GM23338 (cell line): ENCODE data around the gene AEN. TPM values are rescaled to one million over a fixed set of nuclear protein-coding genes. Genes with fewer than 3 reads are reported as not detected.

Experiments used
- ATAC-seq: fragments of 200-7000 bp; cut with Tn5 transposase; 3 replicates; pipeline ENCODE4 v1.9.1; 2020
- DNase-seq: peaks from one replicate; pipeline ENCODE4 v3.0.0-alpha.2; 2015; ENCODE audit warnings: low spot score
- H2AFZ ChIP-seq: fragments of 200-600 bp; sonication (generic); 2 replicates; pipeline ENCODE4 v1.8.0; 2016; ENCODE audit warnings: antibody characterized with exemption, mild to moderate bottlenecking, moderate library complexity
- H3F3A ChIP-seq: fragments of 200-600 bp; sonication (generic); replicated peaks from 2 replicates; pipeline ENCODE4 v1.8.0; 2017; ENCODE audit warnings: antibody characterized with exemption, mixed run types, low read depth
- H3K27ac ChIP-seq: fragments of 200-600 bp; sonication (generic); 2 replicates; pipeline ENCODE4 v1.6.1; 2016; ENCODE audit warnings: low read depth
- H3K27me3 ChIP-seq: fragments of 200-600 bp; sonication (generic); 2 replicates; pipeline ENCODE4 v1.8.0; 2016; ENCODE audit warnings: mild to moderate bottlenecking, mixed run types, moderate library complexity; ENCODE audit not compliant: insufficient read depth
- H3K36me3 ChIP-seq: fragments of 200-600 bp; sonication (generic); 2 replicates; pipeline ENCODE4 v1.8.0; 2016; ENCODE audit warnings: mild to moderate bottlenecking; ENCODE audit not compliant: insufficient read depth
- H3K4me1 ChIP-seq: fragments of 200-600 bp; sonication (generic); 2 replicates; pipeline ENCODE4 v1.8.0; 2016; ENCODE audit warnings: mild to moderate bottlenecking, moderate library complexity; ENCODE audit not compliant: insufficient read depth
- H3K4me2 ChIP-seq: fragments of 200-600 bp; sonication (generic); 2 replicates; pipeline ENCODE4 v1.7.1; 2017; ENCODE audit warnings: mixed run types
- H3K4me3 ChIP-seq: fragments of 200-600 bp; sonication (generic); 2 replicates; pipeline ENCODE4 v1.6.1; 2016; ENCODE audit warnings: mixed run types
- H3K79me2 ChIP-seq: fragments of 200-600 bp; sonication (generic); replicated peaks from 2 replicates; pipeline ENCODE4 v1.8.0; 2017; ENCODE audit warnings: mild to moderate bottlenecking; ENCODE audit not compliant: insufficient read depth
- H3K9me2 ChIP-seq: fragments of 200-600 bp; sonication (generic); 2 replicates; pipeline ENCODE4 v1.8.0; 2017; ENCODE audit not compliant: insufficient read depth
- H4K20me1 ChIP-seq: fragments of 200-600 bp; sonication (generic); replicated peaks from 2 replicates; pipeline ENCODE4 v1.8.0; 2017; ENCODE audit warnings: mild to moderate bottlenecking; ENCODE audit not compliant: insufficient read depth
- H3K27ac Mint-ChIP-seq: 2 replicates; pipeline ENCODE4 v1.8.0; 2020; ENCODE audit warnings: inconsistent platforms, mild to moderate bottlenecking, moderate library complexity, mixed read lengths
- H3K27me3 Mint-ChIP-seq: 3 replicates; pipeline ENCODE4 v1.8.0; 2022; ENCODE audit warnings: low read depth, mild to moderate bottlenecking, moderate library complexity, mixed read lengths, inconsistent platforms; ENCODE audit not compliant: insufficient read depth, poor library complexity
- H3K36me3 Mint-ChIP-seq: 3 replicates; pipeline ENCODE4 v1.8.0; 2021; ENCODE audit warnings: low read depth, mild to moderate bottlenecking, inconsistent platforms, moderate library complexity, mixed read lengths
- H3K4me1 Mint-ChIP-seq: 3 replicates; pipeline ENCODE4 v1.8.0; 2020; ENCODE audit warnings: mild to moderate bottlenecking, inconsistent platforms, mixed read lengths
- H3K4me3 Mint-ChIP-seq: 3 replicates; pipeline ENCODE4 v1.8.0; 2021; ENCODE audit warnings: moderate library complexity, mild to moderate bottlenecking, inconsistent platforms, mixed read lengths
- H3K9me3 Mint-ChIP-seq: 3 replicates; pipeline ENCODE4 v1.8.0; 2020; ENCODE audit warnings: moderate library complexity, mild to moderate bottlenecking, inconsistent platforms, mixed read lengths
- EZH2 ChIP-seq: fragments of 200-600 bp; sonication (generic); IDR thresholded peaks from one replicate; pipeline ENCODE4 v1.8.0; 2017; ENCODE audit warnings: antibody characterized with exemption, mild to moderate bottlenecking, low read depth; ENCODE audit not compliant: unreplicated experiment
- JUNB ChIP-seq: IDR thresholded peaks from one replicate; pipeline ENCODE4 v1.6.1; 2016; ENCODE audit warnings: antibody characterized with exemption; ENCODE audit not compliant: unreplicated experiment
- POLR2AphosphoS5 ChIP-seq: IDR thresholded peaks from 2 replicates; pipeline ENCODE4 v1.6.1; 2016; ENCODE audit warnings: antibody characterized with exemption, low read depth
- ZNF114 ChIP-seq: fragments of 250-450 bp; sonication (Bioruptor Pico); IDR thresholded peaks from 2 replicates; pipeline ENCODE4 v1.5.0; 2020; ENCODE audit warnings: mild to moderate bottlenecking, moderate library complexity
- ZNF331 ChIP-seq: fragments of 250-450 bp; sonication (Bioruptor Pico); IDR thresholded peaks from 2 replicates; pipeline ENCODE4 v1.5.0; 2020; ENCODE audit warnings: low read depth, mild to moderate bottlenecking, moderate library complexity
- ZNF462 ChIP-seq: fragments of 250-450 bp; sonication (Bioruptor Pico); IDR thresholded peaks from 2 replicates; pipeline ENCODE4 v1.5.0; 2020; ENCODE audit warnings: mild to moderate bottlenecking, moderate library complexity
- polyA plus RNA-seq: library from polyadenylated mRNA; unstranded; fragments of >200 nt; fragmentation: Nextera tagmentation; extraction: Ambion mirVana; gene quantifications from 2 replicates; pipeline ENCODE4 v1.2.1, GENCODE V29; 2016
- total RNA-seq: library from RNA; depleted of rRNA; stranded (reverse); fragments of >200 nt; shearing (Covaris generic); gene quantifications from 2 replicates; pipeline ENCODE4 v1.2.3, GENCODE V29; 2014

Gene AEN
- total and polyA plus RNA-seq, 2 experiments from 2014 or later, result 82.3 to 220 TPM

GRCh38 chr15:88617031-88617722 lies 4.0 kb upstream of the AEN start:
- no peak for DNase-seq
- H3K27me3 Mint-ChIP-seq, result peaks cover 28% of the 10 kb centered on the region

GRCh38 chr15:88617790-88618189 lies 3.4 kb upstream of the AEN start:
- Histone ChIP-seq H3K27me3 (peaks cover 9% of the 10 kb centered on the region), H3K4me1 (peaks cover 40% of the 10 kb centered on the region), H2AFZ (no peak overlapping the region), H3K4me2 (no peak overlapping the region), H3K9me2 (no peaks in the 10 kb centered on the region), H4K20me1 (peaks cover 10% of the 10 kb centered on the region), H3K4me3 (no peak overlapping the region), H3K79me2 (peaks cover 17% of the 10 kb centered on the region), H3K27ac (no peak overlapping the region), H3K36me3 (peaks cover 8% of the 10 kb centered on the region; the same call in 1 of the 2 replicates), H3F3A (0 out of 2 replicates have a peak, but pooled peaks cover 3% of the 10 kb centered on the region)
- no peak for TF ChIP-seq ZNF462 (CRISPR knock-in tag)
- no peak for TF ChIP-seq ZNF114 (CRISPR knock-in tag)
- Mint-ChIP-seq H3K4me1 (peaks cover 67% of the 10 kb centered on the region), H3K9me3 (peaks cover 2% of the 10 kb centered on the region; the same call in 1 of the 3 replicates), H3K27ac (0 out of 2 replicates have a peak overlapping the region, but pooled peaks have one; percentile 4), H3K36me3 (peaks cover 14% of the 10 kb centered on the region), H3K27me3 (peaks cover 26% of the 10 kb centered on the region), H3K4me3 (no peak overlapping the region; the same call in 2 of the 3 replicates)
- DNase-seq (no peak), ATAC-seq (no peak)

More at GRCh38 chr15:88617031-88617722, 4.0 kb upstream of the AEN start:
- H3K36me3 Mint-ChIP-seq, result peaks cover 8% of the 10 kb centered on the region
- H3F3A ChIP-seq, result 0 out of 2 replicates have a peak, but pooled peaks cover 3% of the 10 kb centered on the region
- TF ChIP-seq ZNF331 (CRISPR knock-in tag) (no peak), JUNB (no peak), EZH2 (no peak), POLR2AphosphoS5 (no peak)
- peaks cover 10% of the 10 kb centered on the region for H3K79me2 ChIP-seq
- no peak for ATAC-seq
- H3K27ac Mint-ChIP-seq, result 0 out of 2 replicates have a peak overlapping the region, but pooled peaks have one; percentile 4
- H3K4me3 ChIP-seq, result no peak overlapping the region
- H3K27me3 ChIP-seq, result peaks cover 9% of the 10 kb centered on the region
- H3K4me1 Mint-ChIP-seq, result peaks cover 66% of the 10 kb centered on the region
- peaks cover 40% of the 10 kb centered on the region for H3K4me1 ChIP-seq
- no peak overlapping the region; the same call in 2 of the 3 replicates for H3K4me3 Mint-ChIP-seq
- H3K9me3 Mint-ChIP-seq, result peaks cover 2% of the 10 kb centered on the region; the same call in 1 of the 3 replicates
- H2AFZ ChIP-seq, result no peak overlapping the region
- peaks cover 4% of the 10 kb centered on the region for H4K20me1 ChIP-seq
- peaks cover 4% of the 10 kb centered on the region; the same call in 1 of the 2 replicates for H3K36me3 ChIP-seq
- no peaks in the 10 kb centered on the region for H3K9me2 ChIP-seq
- H3K27ac ChIP-seq, result no peak overlapping the region
- H3K4me2 ChIP-seq, result no peak overlapping the region
